Stomach (tissue), 19 donors: ENCODE results near the gene HNRNPU. TPM values are rescaled to one million over a fixed set of nuclear protein-coding genes. Genes with fewer than 3 reads are reported as not detected.
A peak's percentile ranks its signal among the peaks of the same experiment; 100 is the strongest.

Experiments used
- DNase-seq, 2 donors: peaks; one replicate each; pipeline versions ENCODE4 v3.0.0 to v3.0.0-alpha.2; 2013 to 2019
- H3K27ac ChIP-seq, 5 donors: fragments of 200-600 bp in 4 of 5; sonication (generic) in 4 of 5; one replicate each; pipeline ENCODE4 v1.5.1; 2013 to 2019; ENCODE audit warnings: mild to moderate bottlenecking in 1 of 5, moderate library complexity in 1 of 5
- H3K27me3 ChIP-seq, 3 donors: fragments of 200-600 bp; sonication (generic); one replicate each; pipeline ENCODE4 v1.5.1; 2017 to 2019; ENCODE audit warnings: mixed run types in 1 of 3
- H3K36me3 ChIP-seq, 4 donors: fragments of 200-600 bp; sonication (generic); 1 replicate in 3 of 4; 2 replicates in 1 of 4; pipeline ENCODE4 v1.5.1; 2016 to 2019
- H3K4me1 ChIP-seq, 4 donors: fragments of 200-600 bp; sonication (generic); one replicate each; pipeline ENCODE4 v1.5.1; 2016 to 2019
- H3K4me3 ChIP-seq, 4 donors: fragments of 200-600 bp; sonication (generic) in 3 of 4; one replicate each; pipeline ENCODE4 v1.5.1; 2016 to 2019; ENCODE audit warnings: mild to moderate bottlenecking in 1 of 4
- H3K9me3 ChIP-seq, 4 donors: fragments of 200-600 bp; sonication (generic); one replicate each; pipeline ENCODE4 v1.5.1; 2016 to 2019
- CTCF ChIP-seq, 7 experiments: fragments of 450-650 bp in 4 of 7; fragments of 200-600 bp in 3 of 7; sonication (generic) in 3 of 7; IDR thresholded peaks; one replicate each; pipeline ENCODE4 v1.5.1; 2016 to 2019; ENCODE audit warnings: antibody characterized with exemption in 7 of 7, control low read depth in 2 of 7, mild to moderate bottlenecking in 1 of 7
- EP300 ChIP-seq: sonication (generic); formaldehyde crosslinking; IDR thresholded peaks from one replicate; pipeline ENCODE4 v1.6.1; 2017; ENCODE audit warnings: antibody characterized with exemption
- POLR2A ChIP-seq, 4 donors: fragments of 450-650 bp; IDR thresholded peaks; one replicate each; pipeline ENCODE4 v1.6.1; 2016; ENCODE audit warnings: antibody characterized with exemption in 4 of 4, control low read depth in 2 of 4, mild to moderate bottlenecking in 1 of 4, moderate library complexity in 1 of 4
- POLR2AphosphoS5 ChIP-seq, 3 donors: sonication (generic); formaldehyde crosslinking; IDR thresholded peaks; one replicate each; pipeline ENCODE4 v1.6.1; 2016; ENCODE audit warnings: antibody characterized with exemption in 3 of 3
- WGBS, 5 donors: extraction: QIAGEN DNeasy Blood & Tissue Kit in 3 of 5; methylation state at CpG; one replicate each; pipeline versions ENCODE4 v1.1.5 to v1.1.7; 2013 to 2018; 5-methylcytosine and 5-hydroxymethylcytosine counted together
- intact Hi-C: fragments of 100-400 bp; cut with DNase I; formaldehyde crosslinking; loops from one replicate; pipeline ENCODE4 v1.15.1; 2023; ENCODE audit warnings: low total_unique reads
- long read RNA-seq, 10 donors: transcript quantifications; one replicate each; lab custom pipeline, GENCODE V29; 2026
- polyA plus RNA-seq, 3 donors: library from polyadenylated mRNA; stranded (reverse); fragments of 200-250 nt; gene quantifications; one replicate each; pipeline ENCODE4 v1.2.3, GENCODE V29; 2013
- total RNA-seq, 5 donors: library from RNA; depleted of rRNA; stranded (reverse); fragments of >200 nt; gene quantifications; one replicate each; pipeline versions ENCODE4 v1.1.0 to v1.2.3, GENCODE V29; 2014 to 2016
- donor health status: healthy with polysubstance abuse.
- donor health status: Bipolar disorder and iron deficiency.
- donor health status: healthy.

HNRNPU gene
- total RNA-seq (100 to 1,000 TPM; 308 to 533 (median 327) TPM), polyA plus RNA-seq (100 to 1,000 TPM in 1 of 3 donors, 10 to 100 TPM in 2; 76.3 to 132 (median 94.9) TPM)
- long read RNA-seq, donor 1, full-length matches to known transcripts, result 17 of 88 reads
- long read RNA-seq, donor 1, partial matches to known transcripts, result 71 of 88 reads
- long read RNA-seq, donor 1, other reads (novel, unspliced or antisense), result 0 of 88 reads
- long read RNA-seq, donor 2, full-length matches to known transcripts, result 55 of 66 reads
- long read RNA-seq, donor 2, partial matches to known transcripts, result 11 of 66 reads
- long read RNA-seq, donor 2, other reads (novel, unspliced or antisense), result 0 of 66 reads
- long read RNA-seq, donor 3, full-length matches to known transcripts, result 18 of 111 reads
- long read RNA-seq, donor 3, partial matches to known transcripts, result 67 of 111 reads
- long read RNA-seq, donor 3, other reads (novel, unspliced or antisense), result 26 of 111 reads
- long read RNA-seq, donor 4, partial matches to known transcripts, result 0 of 1 reads
- long read RNA-seq, donor 4, other reads (novel, unspliced or antisense), result 0 of 1 reads
- long read RNA-seq, donor 5, full-length matches to known transcripts, result 38 of 236 reads
- long read RNA-seq, donor 5, partial matches to known transcripts, result 150 of 236 reads
- long read RNA-seq, donor 5, other reads (novel, unspliced or antisense), result 48 of 236 reads
- long read RNA-seq, donor 6, result 0 reads
- long read RNA-seq, donor 7, full-length matches to known transcripts, result 33 of 293 reads
- long read RNA-seq, donor 7, partial matches to known transcripts, result 172 of 293 reads
- long read RNA-seq, donor 7, other reads (novel, unspliced or antisense), result 88 of 293 reads
- long read RNA-seq, donor 8, full-length matches to known transcripts, result 43 of 167 reads
- long read RNA-seq, donor 8, partial matches to known transcripts, result 85 of 167 reads
- long read RNA-seq, donor 8, other reads (novel, unspliced or antisense), result 39 of 167 reads
- long read RNA-seq, donor 9, full-length matches to known transcripts, result 9 of 21 reads
- long read RNA-seq, donor 9, partial matches to known transcripts, result 12 of 21 reads
- long read RNA-seq, donor 9, other reads (novel, unspliced or antisense), result 0 of 21 reads
- long read RNA-seq, donor 10, full-length matches to known transcripts, result 19 of 32 reads
- long read RNA-seq, donor 10, partial matches to known transcripts, result 13 of 32 reads
- long read RNA-seq, donor 10, other reads (novel, unspliced or antisense), result 0 of 32 reads

- DNase-seq, result peak; percentile 99
- Histone ChIP-seq H3K4me1 (peaks cover 21 to 42% (median 34%) of the 10 kb centered on the region in 4 donors), H3K27ac (peak within 1 kb of the TSS; percentile 99 to 100 (median 99)), H3K36me3 (peaks cover 10 to 21% (median 15%) of the 10 kb centered on the region in 4 donors), H3K27me3 (no peaks in the 10 kb centered on the region), H3K9me3 (no peaks in the 10 kb centered on the region), H3K4me3 (peak within 1 kb of the TSS; percentile 72 to 98 (median 80))
- 0 to 1% (median 1%) methylated on average over 65 to 71 of the region's 71 CpGs for WGBS, 5 donors
- peak in 3 of 7 experiments; percentile 13 to 42 (median 35) for TF ChIP-seq CTCF (IDR thresholded peaks at IDR 0.05)
- TF ChIP-seq POLR2AphosphoS5 (IDR thresholded peaks at IDR 0.05), result peak; percentile 99 to 100 (median 100)
- TF ChIP-seq EP300, result peak; percentile 64
- TF ChIP-seq POLR2A (IDR thresholded peaks at IDR 0.05), result peak in 2 of 4 donors; percentile 93 to 95
- intact Hi-C loops, result no loop called here
Observed at GRCh38 chr1:244864253-244865027, at the start of gene HNRNPU. Gene HNRNPU, minus strand, starts transcription at chr1:244864543. Its CDS starts 236 bp downstream, at chr1:244864307.

- intact Hi-C loops, result no loop called here
- WGBS, 5 donors, result 92 to 97% (median 94%) methylated on average over 15 of the region's 15 CpGs
- no peak for TF ChIP-seq EP300
- DNase-seq, result no peak
- no peak overlapping the region for H3K4me3 ChIP-seq
- no peaks in the 10 kb centered on the region for H3K9me3 ChIP-seq
- H3K36me3 ChIP-seq, result no peaks in the 10 kb centered on the region
- H3K27ac ChIP-seq, result no peak overlapping the region
- H3K4me1 ChIP-seq, result peaks cover 0 to 6% (median 5%) of the 10 kb centered on the region in 4 donors
- H3K27me3 ChIP-seq, result no peaks in the 10 kb centered on the region
Observed at GRCh38 chr1:244913806-244914205, 49.5 kb upstream of the HNRNPU start.

GRCh38 chr1:244904119-244904518 is 39.8 kb upstream of the HNRNPU start:
- Histone ChIP-seq H3K36me3 (no peaks in the 10 kb centered on the region), H3K27ac (no peak overlapping the region), H3K4me3 (no peak overlapping the region), H3K9me3 (no peaks in the 10 kb centered on the region), H3K27me3 (no peaks in the 10 kb centered on the region), H3K4me1 (no peaks in the 10 kb centered on the region)
- TF ChIP-seq EP300 (no peak), POLR2AphosphoS5 (IDR thresholded peaks at IDR 0.05) (no peak), CTCF (IDR thresholded peaks at IDR 0.05) (no peak), POLR2A (IDR thresholded peaks at IDR 0.05) (no peak)
- intact Hi-C loops, result no loop called here
- 68 to 77% (median 75%) methylated on average over 3 of the region's 3 CpGs for WGBS, 5 donors
- no peak for DNase-seq

- Histone ChIP-seq H3K27me3 (no peaks in the 10 kb centered on the region), H3K27ac (no peak overlapping the region), H3K4me3 (no peak overlapping the region), H3K9me3 (no peaks in the 10 kb centered on the region), H3K4me1 (no peaks in the 10 kb centered on the region), H3K36me3 (no peaks in the 10 kb centered on the region)
- intact Hi-C loops, result no loop called here
- no peak for TF ChIP-seq EP300
- TF ChIP-seq CTCF (IDR thresholded peaks at IDR 0.05), result no peak
- TF ChIP-seq POLR2AphosphoS5 (IDR thresholded peaks at IDR 0.05), result no peak
- TF ChIP-seq POLR2A (IDR thresholded peaks at IDR 0.05), result no peak
- DNase-seq, result no peak
- 63 to 73% (median 70%) methylated on average over 6 of the region's 6 CpGs for WGBS, 5 donors
Observed at GRCh38 chr1:244901400-244902015, 37.2 kb upstream of the HNRNPU start.
